Measurements from ENCODE around the gene CTNNAL1. TPM values are rescaled to one million over a fixed set of nuclear protein-coding genes. Genes with fewer than 3 reads are reported as not detected.
"Not testable (repeated sequence)": the region's sequence is repeated elsewhere in the genome, so short reads cannot be mapped to it uniquely, and the experiment has no call there.

The CTNNAL1 gene
- total RNA-seq, 4 donors from 2014 or later = 17.8 to 75.4 (median 44.8) TPM

DNA sequence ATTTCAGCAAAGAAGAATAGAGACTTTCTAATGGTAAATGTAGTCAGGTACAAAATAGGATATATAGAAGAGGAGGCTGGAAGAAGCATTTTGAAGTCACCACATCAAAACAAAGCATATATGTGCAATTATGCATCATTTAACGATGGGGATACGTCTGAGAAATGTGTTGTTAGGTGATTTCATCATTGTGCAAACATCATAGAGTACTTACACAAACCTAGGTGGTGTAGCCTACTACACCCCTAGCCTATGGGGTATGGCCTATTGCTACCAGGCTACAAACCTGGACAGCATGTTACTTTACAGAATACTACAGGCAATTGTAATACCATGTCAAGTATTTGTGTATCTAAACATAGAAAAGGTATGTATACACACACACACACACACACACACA, 107.8 kb downstream of the CTNNAL1 start:
- intact Hi-C loops (cut with DNase I; ENCODE audit: low total_unique reads) (no loop called here), in situ Hi-C loops (cut with MboI; ENCODE audit: low sequenced_read_pairs in 4 of 4) (no loop called here)
- no peak for TF ChIP-seq POLR2A (IDR thresholded peaks at IDR 0.05)
- TF ChIP-seq, protein P1, sequence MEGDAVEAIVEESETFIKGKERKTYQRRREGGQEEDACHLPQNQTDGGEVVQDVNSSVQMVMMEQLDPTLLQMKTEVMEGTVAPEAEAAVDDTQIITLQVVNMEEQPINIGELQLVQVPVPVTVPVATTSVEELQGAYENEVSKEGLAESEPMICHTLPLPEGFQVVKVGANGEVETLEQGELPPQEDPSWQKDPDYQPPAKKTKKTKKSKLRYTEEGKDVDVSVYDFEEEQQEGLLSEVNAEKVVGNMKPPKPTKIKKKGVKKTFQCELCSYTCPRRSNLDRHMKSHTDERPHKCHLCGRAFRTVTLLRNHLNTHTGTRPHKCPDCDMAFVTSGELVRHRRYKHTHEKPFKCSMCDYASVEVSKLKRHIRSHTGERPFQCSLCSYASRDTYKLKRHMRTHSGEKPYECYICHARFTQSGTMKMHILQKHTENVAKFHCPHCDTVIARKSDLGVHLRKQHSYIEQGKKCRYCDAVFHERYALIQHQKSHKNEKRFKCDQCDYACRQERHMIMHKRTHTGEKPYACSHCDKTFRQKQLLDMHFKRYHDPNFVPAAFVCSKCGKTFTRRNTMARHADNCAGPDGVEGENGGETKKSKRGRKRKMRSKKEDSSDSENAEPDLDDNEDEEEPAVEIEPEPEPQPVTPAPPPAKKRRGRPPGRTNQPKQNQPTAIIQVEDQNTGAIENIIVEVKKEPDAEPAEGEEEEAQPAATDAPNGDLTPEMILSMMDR (IDR thresholded peaks at IDR 0.05 in 4 of 5, conservative IDR thresholded peaks at IDR 0.05 in 1 of 5) = no peak
- ATAC-seq = no peak
- no peaks in the 10 kb centered on the region for H3K9me3 ChIP-seq
- H3K4me1 ChIP-seq = no peaks in the 10 kb centered on the region
- peaks cover 4 to 84% of the 10 kb centered on the region in 2 donors for H3K36me3 ChIP-seq
- no peak overlapping the region for H3K27ac ChIP-seq
- H3K4me3 ChIP-seq = no peak overlapping the region
- DNase-seq = no peak
- H3K27me3 ChIP-seq = no peaks in the 10 kb centered on the region

DNA sequence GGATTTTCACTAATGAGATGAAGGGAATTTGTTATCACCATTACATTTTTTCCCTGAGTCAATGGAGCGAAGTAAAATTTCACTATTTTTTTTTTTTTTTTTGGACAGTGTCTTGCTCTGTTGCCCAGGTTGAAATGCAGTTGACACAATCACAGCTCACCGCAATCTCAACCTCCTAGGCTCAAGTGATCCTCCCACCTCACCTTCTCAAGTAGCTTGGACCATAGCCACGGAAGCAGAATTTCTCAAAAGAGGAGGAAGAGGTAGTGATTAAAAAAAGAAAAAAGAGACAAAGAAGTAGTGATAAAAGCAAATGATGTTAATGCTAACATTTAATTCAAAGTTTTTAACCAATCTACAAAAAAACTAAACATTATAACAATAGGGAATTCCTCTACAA, 109.1 kb downstream of the CTNNAL1 start:
- no peak overlapping the region for H3K27ac ChIP-seq
- H3K9me3 ChIP-seq = no peaks in the 10 kb centered on the region
- DNase-seq = no peak
- no peaks in the 10 kb centered on the region for H3K4me1 ChIP-seq
- intact Hi-C loops (cut with DNase I; ENCODE audit: low total_unique reads) (no loop called here), in situ Hi-C loops (cut with MboI; ENCODE audit: low sequenced_read_pairs in 4 of 4) (no loop called here)
- ATAC-seq = no peak
- H3K4me3 ChIP-seq = no peak overlapping the region
- TF ChIP-seq, protein P1 (IDR thresholded peaks at IDR 0.05 in 4 of 5, conservative IDR thresholded peaks at IDR 0.05 in 1 of 5) = no peak
- TF ChIP-seq POLR2A (IDR thresholded peaks at IDR 0.05) = no peak
- no peaks in the 10 kb centered on the region for H3K27me3 ChIP-seq
- H3K36me3 ChIP-seq = peaks cover 4 to 76% of the 10 kb centered on the region in 2 donors

DNA sequence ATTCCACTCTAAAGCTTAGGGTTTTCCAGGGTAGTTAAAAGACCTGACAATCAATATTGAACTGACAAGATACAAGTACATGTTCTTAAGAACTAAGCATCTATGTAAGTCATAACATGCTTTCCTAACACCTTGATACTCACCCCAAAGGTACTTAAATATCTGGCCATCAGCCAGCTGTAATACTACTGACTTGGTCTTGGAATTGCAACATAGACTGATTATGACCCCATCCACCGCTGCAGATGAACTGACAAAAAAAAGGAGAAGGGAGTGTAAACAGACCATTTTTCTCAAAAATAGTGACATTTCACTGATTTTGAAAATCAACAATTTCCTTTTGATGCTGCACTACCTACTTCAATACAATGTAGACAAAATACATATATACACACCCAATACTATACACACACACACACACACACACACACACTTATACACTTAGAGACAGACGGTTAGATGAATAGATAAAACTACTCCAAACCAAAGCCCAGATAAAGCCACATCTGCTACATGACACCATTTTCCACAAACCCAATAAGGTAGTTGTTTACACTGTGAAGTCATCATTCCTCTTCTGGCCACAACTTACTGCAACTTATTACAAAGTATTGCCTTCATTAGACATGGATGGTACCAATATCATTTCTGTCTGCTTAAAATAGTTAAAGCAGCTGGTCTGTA, 109.7 kb downstream of the CTNNAL1 start:
- Histone ChIP-seq H3K27me3 (no peaks in the 10 kb centered on the region), H3K4me3 (no peak overlapping the region), H3K36me3 (peaks cover 4 to 76% of the 10 kb centered on the region in 2 donors), H3K4me1 (no peaks in the 10 kb centered on the region), H3K27ac (no peak overlapping the region), H3K9me3 (no peaks in the 10 kb centered on the region)
- in situ Hi-C loops (cut with MboI; ENCODE audit: low sequenced_read_pairs in 4 of 4) (no loop called here), intact Hi-C loops (cut with DNase I; ENCODE audit: low total_unique reads) (no loop called here)
- ATAC-seq = no peak
- no peak for TF ChIP-seq POLR2A (IDR thresholded peaks at IDR 0.05)
- TF ChIP-seq, protein P1 (IDR thresholded peaks at IDR 0.05 in 4 of 5, conservative IDR thresholded peaks at IDR 0.05 in 1 of 5) = no peak
- no peak for DNase-seq

DNA sequence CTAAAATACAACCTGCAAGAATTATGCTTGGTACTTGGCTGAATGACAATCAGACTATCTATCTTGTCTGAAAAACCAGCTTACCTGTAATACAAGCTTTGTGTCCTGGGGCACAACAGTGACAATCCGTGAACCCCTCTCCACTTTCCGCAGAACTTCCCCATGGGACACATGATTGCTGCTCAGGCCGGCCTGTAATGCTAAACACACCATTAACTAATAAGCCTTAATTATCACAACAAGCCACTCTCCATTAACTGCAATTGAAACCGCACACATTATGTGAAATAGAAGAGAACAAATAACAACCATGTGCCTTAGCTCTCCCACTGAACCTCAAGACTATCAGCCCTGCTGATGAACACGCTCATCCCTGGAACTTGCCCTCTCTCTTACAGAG, 113.1 kb downstream of the CTNNAL1 start:
- no peak overlapping the region for H3K27ac ChIP-seq
- no peak for DNase-seq
- no peak overlapping the region for H3K4me3 ChIP-seq
- intact Hi-C loops (cut with DNase I; ENCODE audit: low total_unique reads) = no loop called here
- H3K4me1 ChIP-seq = no peaks in the 10 kb centered on the region
- no peaks in the 10 kb centered on the region for H3K9me3 ChIP-seq
- peaks cover 0 to 74% of the 10 kb centered on the region in 2 donors for H3K36me3 ChIP-seq
- in situ Hi-C loops (cut with MboI; ENCODE audit: low sequenced_read_pairs in 4 of 4) = no loop called here
- TF ChIP-seq, protein P1 (IDR thresholded peaks at IDR 0.05 in 4 of 5, conservative IDR thresholded peaks at IDR 0.05 in 1 of 5) = no peak
- TF ChIP-seq POLR2A (IDR thresholded peaks at IDR 0.05) = no peak
- ATAC-seq = no peak
- no peaks in the 10 kb centered on the region for H3K27me3 ChIP-seq

DNA sequence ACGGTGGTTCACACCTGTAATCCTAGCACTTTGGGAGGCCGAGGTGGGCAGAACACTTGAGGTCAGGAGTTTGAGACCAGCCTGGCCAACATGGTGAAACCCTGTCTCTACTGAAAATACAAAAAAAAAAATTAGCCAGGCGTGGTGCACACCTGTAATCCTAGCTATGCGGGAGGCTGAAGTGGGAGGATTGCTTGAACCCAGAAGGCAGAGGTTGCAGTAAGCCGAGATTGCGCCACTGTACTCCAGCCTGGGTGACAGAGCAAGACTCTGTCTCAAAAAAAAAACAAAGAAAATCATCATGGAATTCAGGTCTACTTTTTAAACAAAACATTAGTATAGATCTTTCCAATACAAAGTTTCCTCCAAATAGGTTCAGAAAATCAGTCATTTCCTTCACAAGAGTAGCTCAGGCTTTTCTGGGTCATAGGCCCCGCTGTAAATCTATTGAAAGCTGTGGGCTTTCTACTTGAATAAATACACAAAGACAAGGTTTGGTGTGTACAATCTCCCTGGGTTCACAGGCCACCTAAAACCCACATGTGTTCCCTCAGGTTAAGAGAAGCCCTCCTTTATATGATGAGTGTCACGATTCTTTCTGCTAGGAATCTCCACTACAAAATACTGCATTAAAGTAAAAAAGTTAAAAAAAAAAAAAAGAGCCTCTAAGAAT, 114.1 kb downstream of the CTNNAL1 start:
- intact Hi-C loops (cut with DNase I; ENCODE audit: low total_unique reads); H3K27ac ChIP-seq: not testable (repeated sequence)

More for the DNA sequence above, 114.1 kb downstream of the CTNNAL1 start:
- H3K4me1 ChIP-seq; ATAC-seq; H3K27me3 ChIP-seq; H3K9me3 ChIP-seq; DNase-seq; in situ Hi-C loops (cut with MboI; ENCODE audit: low sequenced_read_pairs in 4 of 4); H3K4me3 ChIP-seq: not testable (repeated sequence)
- H3K36me3 ChIP-seq = peaks cover 0 to 80% of the 10 kb centered on the region in 2 donors

Measured in gastrocnemius medialis (tissue), 4 donors.